ENCODE data around the gene TRPM3.
A peak's percentile ranks its signal among the peaks of the same experiment; 100 is the strongest.

Gene TRPM3

DNA sequence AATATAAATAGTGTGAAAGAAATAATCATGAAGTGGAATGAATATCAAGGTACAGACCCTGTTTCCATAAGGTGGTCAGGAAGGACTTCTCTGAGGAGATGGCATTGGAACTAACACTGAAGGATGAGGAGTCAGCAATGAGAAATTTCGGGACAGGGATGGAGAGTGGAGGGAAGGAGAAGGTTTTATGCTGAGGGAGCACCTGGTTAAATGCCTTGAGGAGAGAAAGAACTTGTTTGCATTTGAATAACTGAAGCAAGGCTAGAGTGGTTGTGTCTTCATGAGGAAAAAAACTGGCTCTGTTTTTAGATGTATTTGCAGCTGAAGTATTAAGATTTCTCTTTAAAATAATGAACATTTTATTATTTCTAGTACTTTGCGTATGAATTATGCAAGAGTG is 180.8 kb downstream of the TRPM3 start:
- no peak for DNase-seq

DNA sequence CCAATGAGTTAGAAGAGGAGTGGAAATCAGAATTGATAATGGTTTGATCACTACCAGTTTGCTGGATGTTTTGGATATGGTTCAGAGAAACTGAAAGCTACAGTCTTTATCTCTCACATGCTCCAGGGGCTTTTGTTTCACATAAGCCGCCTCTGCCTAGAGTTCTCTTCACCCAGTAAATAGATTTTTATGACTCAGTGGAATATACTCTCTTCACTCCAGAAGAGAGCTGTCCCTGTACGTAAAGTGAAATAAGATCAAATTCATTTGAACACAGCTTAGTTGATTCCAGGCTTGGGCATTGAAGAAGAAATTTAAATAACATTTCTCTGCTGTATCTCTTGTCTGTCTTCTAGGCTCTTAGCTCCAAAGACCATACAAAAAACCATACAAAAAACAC is 184.9 kb downstream of the TRPM3 start:
- no peak for DNase-seq

DNA sequence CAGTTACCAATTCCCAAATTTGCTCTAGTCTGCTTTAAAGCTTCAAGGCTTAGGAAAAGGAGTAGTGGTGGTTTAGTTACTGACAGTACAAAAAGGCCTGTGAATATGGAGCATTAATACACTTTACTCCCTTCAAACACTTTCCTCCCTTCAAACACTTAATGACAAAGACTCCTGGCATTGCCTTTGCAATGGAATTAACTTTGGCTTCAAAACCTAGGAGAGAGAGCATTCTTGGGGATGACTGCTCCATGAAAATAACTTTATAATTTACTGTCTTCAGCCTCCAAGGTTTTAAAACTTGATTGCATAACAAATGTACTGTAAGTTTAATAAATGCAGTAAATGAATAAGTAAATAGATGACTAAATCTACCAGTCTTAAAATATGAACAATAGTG is 185.6 kb downstream of the TRPM3 start:
- DNase-seq = peak; percentile 53

DNA sequence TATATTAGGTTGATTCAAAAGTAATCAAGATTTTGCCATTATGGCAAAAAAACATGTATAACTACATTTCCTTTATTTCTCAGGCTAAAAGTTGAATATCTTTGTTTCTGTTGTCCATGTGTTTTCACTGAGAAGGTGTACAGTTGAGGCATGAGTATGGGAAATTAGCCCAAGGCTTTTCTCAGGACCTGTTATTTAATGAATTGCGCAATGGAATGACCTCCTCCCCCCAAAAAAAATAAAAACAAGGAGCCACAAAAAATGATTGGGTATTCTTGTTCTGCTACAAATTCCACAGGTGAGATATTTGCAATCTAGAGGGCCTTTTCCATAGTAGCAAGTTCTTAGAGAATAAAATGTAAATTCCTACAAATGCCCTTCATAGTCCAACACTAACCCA is 186.8 kb downstream of the TRPM3 start:
- no peak for DNase-seq

DNA sequence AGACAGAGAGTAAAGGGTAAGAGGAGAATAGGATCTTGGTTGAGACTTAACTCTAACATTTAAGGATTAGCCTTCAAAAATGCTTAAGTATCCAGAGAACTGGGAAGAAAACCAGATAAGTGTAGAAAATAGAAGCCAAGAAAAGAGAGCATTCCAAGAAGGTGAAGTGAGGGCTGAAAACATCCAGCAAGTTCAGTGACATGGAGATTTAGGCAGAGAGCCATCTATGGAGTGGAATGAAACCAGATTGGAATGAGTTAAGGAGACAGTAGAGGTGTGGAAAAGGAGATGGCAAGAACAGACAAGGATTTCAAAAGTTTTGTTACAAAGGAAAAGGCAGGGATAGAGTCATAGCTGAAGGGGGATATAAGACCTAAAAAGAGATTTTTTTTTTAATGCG is 188.1 kb downstream of the TRPM3 start:
- DNase-seq = peak; percentile 77

DNA sequence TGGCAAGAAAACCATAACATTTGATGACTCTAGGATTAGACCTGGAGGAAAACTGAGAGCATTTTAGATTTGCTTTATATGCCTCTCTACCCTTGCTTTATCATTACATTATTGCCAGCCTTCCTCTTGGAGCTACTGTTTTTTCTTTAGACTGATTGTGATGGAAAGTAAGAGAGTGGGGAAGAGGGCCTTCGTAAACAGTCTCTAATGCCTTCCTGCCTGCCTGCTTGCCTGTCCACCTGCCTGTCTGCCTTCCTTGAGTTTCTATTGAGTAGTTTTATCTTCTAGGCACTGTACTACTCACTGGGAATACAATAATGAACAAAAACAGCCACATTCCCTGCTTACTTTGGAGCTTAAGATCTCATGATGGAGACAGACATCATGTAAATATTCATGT is 189.3 kb downstream of the TRPM3 start:
- DNase-seq = no peak

DNA sequence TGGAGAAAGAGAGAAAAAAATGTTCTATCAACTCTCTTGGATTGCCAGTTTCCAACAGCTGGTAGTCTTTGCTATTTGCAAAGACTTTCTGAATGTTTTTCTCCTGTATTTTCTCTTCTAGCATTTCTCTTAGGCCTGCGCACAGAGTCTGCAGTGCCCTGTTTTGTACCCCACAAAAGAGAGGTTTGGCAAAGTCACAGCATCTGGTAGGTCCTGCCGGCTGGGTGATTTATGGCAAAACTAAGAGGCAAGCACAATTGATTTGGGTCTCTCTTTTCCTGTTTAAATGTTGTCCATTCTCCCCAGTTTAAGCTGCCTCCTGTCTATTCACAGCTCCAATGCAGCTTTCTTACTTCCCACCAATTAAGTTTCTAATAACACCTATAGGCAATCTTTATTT is 193.9 kb downstream of the TRPM3 start:
- DNase-seq = no peak

DNA sequence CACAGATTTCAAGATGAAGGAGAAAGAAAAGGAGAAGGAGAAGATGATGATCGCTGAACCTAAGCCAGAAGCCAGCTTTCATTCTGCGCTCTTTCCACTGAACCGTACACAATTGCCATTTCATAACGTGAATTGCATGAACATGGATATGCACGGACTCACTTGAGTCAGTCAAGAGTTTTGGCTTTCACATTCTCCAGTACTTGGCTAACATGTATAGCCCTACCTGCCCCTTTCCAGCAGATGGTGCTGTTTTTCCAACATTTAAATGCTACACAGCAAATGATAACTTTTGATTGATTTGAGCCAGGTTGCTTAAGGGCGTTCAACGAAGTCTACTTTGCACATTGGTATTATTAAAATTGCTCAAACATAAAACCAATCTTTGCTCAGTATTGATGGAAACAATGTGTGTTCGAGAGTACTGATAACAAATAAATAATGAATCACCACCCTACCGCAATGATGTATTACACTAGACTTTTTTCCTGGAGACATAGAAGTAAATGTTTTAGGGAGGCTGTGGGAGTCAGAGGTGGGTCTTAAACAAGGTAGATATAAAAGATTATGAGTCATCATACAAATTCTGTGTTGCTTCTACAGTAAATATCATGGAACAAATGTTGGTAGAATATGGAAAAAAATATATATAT is 196.4 kb downstream of the TRPM3 start:
- peak; percentile 85 for DNase-seq

DNA sequence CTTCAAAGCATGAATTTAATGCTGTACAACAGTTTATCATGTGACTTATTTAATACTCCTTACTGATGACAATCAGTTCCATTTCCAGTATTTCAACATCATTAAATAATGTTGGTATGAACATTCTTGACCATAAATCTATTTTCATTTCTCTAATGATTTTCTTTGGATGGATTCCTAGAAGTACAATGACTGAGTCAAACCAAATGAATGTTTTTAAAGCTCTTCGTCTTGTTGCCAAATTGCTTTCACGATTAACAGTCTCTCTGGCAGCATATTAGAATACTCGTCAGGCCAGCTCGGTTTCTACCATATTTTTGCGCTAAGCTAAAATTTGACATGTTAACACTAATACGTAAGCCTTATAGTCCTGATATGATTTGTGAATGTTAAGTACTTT is 197.0 kb downstream of the TRPM3 start:
- peak; percentile 94 for DNase-seq

DNA sequence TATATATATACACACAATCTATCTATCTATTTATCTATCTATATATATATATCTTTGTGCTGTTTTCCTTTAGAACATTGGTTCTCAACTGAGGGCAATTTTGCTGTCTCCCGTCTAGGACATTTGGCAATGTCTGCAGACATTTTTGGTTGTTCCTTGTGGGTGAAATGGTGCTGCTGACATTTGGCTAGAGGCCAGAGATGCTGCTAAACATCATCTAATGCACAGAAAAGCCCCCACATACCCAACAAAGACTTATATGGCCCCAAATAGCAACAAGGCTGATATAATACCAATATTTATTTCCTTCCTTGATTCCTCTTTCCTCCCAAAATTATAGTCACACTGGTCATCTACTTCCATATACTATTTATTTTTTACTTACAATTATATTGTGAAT is 197.5 kb downstream of the TRPM3 start:
- DNase-seq = peak; percentile 64

DNA sequence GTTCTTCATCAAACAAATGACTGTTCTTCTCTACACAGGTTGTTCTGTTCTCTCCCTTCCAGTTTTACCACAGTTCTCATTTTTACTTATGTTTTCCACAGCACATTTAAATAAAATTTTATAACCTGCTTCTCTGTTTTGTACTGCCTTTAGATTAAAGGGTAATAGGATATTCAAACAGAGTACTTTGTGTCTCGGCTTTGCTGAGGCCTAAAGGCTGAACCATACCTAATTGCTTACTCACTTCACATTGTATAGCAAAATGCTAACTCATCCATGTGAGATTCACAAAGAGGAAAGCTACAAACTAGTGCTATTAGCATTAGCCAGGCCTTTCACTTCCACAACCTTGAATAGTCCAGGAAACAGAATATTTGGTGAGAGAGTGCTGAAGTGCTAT is 200.3 kb downstream of the TRPM3 start:
- peak; percentile 79 for DNase-seq

DNA sequence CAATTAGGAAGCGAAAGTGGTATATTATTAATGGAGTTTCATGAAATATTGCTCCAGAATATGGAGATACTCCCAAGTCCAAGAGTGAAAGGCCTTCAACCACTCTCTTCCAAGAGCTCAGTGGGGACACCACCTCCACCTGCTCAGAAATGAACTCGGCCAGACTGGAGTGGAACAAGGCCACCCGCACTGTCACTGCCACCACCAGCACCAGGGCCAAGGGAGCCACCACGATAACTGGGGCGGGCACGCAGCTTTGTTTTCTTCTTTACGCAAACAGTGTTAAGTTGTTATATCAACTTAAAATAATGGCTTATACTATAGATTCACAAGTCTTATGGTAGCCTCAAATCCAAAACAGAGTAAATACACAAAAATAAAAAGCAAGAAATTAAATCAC is 204.1 kb downstream of the TRPM3 start:
- no peak for DNase-seq

DNA sequence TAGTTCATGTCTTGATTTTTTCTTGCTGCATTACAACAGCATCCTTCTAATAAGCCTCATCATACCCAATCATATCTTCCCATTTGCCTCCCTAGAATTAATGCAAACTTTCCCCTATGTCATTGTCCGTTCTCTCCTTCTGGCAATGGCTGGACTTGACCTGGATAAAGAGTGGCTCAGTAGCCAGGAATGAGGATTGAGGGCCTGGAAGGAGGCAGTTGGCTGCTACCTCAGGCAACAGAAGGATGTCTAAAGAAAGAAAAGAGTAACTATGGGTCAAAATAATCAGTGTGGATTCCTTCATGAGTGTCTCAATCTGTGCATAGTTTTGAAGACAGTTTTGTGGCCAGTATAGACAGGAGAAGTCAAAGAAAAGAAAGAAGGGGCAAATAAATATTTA is 209.6 kb downstream of the TRPM3 start:
- no peak for DNase-seq

DNA sequence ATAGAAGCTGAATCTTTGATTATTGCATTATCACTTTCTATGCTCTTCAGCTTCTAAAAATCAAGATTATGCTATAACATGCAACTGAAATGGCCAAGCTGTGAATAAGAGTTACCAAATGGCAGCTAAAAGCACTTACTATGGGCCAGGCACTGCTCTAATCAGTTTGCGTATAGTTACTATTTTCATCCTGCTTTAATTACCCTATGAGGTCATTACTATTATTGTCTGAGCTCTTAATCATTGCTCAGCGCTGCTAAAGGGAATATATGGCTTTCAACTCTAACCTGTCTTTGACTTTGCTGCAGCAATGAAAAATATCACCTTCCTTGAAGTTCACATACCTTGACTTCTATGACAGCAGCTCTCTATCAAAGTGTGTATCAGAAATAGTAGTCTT is 210.8 kb downstream of the TRPM3 start:
- no peak for DNase-seq

DNA sequence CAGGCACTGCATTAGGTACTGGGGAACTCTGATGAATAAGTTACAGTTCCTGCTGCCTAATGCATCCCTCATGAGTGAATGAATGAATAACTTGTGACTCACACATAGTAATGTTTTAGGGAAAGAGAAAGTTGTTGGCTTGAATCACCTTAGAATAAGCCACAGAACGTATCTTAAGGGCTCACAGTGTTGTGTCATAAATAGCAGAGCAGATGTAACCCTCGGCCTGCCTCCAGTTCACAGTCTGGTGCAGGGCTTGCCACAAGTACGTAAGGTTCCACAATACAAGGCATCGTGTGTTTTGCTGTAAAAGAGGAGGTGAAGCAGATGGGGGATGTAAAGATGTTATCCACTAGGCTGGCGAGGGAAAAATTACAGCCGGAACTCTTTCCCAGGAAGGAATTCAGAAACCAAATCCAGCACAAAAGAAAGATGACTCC is 218.7 kb downstream of the TRPM3 start:
- DNase-seq = peak; percentile 98

DNA sequence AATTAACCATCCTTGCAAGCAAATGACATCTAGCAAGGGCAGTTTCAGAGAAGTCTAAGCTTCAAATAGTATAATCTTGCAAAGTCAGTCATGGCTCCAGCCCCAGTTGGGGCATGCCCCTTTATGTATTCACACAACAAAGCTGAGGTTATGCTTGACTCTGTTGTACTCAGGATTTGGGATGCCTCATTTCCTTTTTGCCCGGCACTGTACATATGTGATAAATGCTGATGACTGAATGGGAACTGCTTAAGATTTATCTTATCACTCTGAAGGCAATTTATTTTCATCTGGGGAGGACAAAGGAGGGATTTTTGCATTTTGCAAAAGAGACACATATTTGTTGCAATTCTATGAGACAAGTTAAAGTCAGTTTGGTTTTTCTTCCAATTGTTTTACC is 219.2 kb downstream of the TRPM3 start:
- peak; percentile 44 for DNase-seq

DNA sequence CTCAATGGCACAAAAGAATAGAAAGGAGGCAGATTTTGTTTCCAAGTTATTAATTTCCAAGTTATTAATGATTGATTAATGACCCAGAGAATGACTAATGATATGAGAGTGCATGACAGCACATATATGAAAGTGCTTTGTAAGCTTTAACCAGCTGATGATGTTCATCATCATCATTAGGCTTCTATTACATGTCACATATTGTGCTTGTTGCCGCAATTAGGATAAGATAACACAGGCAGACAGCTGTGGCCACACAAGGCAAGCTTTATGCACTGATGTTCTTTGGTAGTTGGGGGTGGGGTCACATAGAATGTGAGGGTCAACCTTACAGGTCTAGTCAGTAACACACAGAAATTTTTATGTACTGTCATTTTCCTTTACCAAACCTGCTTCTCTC is 219.7 kb downstream of the TRPM3 start:
- DNase-seq = no peak

DNA sequence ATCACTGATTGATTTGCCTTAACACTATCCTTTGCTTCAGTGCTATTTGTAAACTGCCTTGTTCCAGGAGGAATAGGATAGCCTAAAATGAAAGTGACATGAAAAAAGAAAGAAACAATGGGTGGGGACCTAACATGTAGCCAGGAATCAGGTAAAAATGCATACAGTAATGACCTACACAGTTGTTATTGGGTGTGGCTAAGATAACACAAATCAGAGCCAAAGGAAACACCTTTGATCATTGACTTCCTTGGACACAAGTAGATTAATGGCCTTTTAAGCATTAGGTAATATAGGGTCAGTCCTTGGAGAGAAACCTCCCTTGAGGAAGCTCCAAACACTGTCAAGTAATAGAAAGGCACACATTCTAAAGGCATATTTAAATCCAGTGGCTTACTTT is 220.4 kb downstream of the TRPM3 start:
- DNase-seq = no peak

DNA sequence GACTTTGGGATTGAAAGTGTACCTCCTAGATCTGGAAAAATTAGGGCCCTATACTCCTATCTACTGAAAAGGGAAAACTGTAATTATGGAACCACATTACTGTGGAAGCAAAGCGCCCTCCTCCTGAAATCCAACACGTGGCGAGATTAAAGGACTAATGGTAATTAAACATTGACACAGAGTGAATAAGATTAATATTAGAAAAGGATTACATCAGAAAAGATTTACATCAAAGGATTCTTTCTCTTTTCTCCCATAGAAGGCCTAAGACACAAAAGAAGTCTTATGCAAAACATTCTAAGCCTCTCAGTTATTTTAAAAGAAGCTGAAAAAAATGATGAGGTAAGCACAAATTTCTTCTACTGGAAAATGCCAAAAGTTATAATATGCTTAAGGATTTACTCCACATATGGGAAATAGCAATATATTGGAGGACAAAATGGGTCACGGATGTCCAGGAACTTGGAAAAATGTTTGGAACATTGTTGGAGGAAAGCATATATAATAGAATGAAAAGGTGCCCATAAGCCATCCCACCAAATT is 227.8 kb downstream of the TRPM3 start:
- no peak for DNase-seq

DNA sequence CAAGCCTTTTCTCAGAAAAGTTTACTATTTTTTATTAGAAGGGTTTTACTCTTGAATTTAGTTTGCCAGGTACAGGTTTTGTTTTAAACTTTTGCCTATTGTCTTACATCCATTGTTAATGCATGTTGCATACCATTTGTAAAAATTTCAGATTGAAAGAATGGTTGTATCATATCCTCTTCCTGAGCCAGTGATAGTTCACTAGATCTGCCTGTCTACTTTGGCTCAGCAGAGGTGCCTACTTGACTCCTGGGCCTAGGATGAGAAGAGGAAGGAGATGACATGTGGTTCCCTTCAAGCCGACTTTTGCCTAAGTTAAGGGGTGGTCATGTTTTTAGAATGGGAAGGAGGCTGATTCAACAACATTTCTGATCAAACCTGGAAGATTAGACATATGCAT is 232.9 kb downstream of the TRPM3 start:
- DNase-seq = no peak

DNA sequence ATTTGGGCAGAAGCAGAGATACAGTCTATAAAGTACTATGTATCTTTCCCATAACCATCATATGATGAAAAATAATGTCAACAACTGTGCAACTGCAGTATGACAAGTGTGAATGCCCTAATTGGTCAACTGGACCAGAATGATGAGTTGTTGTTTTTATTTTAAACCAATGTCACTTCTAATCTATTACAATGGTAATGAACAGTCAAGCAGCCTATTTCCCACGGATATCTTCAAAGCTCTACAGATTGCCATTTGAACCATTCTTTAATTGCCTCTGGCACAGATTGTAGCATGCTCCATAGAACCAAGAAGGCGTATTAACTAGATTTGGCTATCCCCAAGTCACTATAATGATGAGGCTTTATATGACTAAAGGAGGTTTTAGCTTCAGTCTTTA is 233.6 kb downstream of the TRPM3 start:
- no peak for DNase-seq

DNA sequence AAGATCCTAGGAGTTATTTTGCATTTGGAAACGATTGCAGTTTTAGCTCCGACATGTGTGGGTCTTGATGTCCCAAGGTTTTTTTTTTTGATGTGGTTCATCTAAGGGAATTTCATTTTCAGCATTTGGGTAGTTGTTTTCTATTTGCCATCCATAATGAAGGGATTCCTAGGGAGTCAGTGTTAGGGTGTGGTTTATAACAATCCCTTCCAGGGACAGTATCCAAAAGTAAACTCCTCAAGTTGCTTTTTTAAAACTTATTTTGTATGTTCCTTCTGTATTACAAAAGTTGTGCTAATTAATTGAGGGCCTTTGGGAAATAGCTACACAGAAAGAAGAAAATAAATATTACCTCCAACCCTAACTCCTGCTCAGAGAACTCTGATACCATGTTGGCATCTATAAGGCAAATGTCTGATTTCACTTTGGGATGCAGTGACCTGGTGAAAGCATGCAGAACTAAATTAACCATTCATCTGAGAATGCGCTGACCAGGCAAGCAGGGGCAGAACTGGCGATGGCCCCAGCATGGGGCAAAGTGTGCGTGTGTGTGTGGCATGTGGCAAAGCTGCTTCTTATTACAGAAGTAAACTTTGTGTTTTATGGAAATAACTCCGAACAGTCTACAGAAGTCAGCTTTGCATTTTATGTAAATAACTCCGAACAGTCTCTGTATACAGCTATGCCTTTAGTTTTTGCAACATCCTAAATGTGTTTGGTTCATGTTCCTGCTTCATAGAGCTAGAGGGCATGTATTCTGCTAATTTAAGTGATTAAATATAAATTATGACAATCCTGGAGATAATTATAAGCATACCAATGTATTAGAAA is 237.2 kb downstream of the TRPM3 start:
- no peak for DNase-seq

DNA sequence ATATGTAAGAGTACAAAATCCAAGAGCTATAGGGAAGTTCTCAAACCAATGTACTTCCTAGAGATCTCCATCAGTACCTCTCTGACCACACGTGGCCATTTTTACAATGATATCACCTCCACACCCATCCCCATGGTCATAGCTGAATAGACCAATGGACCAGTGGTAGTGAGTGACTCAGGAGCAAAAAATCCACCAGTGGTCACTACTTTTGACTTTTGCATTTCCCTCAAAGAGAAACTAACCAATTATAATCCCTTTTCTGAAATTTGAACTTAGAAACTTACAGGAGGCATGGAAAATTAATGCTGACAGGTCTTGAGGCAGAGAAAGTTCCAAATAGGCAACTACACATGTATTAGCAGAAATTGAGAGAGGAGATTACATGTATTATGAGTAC is 238.4 kb downstream of the TRPM3 start:
- DNase-seq = peak; percentile 19

DNA sequence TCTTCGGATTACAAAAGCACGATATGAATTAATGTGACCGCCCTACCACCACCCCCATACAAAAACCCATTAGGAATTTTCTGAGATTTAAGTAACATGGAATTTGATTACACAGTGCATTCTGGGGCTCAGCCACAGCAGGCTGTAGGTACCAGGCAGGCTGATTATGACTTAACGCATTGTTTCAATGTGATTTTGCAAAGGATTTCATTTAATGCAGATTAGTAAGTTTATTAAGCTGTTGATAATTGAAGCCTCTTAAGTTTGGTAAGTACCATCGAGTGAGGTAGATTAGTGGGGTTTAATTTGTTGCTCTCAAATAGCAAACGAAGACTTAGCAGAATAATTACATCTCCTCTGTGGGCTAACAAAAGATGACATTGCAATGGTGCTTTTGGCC is 240.1 kb downstream of the TRPM3 start:
- no peak for DNase-seq

All from fibroblast of skin of right biceps (primary cell).